GM21447 (cell line): ENCODE measurements around the gene IL17RB.

Source experiments
- ATAC-seq: cut with Tn5 transposase; IDR thresholded peaks from one replicate; pipeline ENCODE4 v1.9.1; 2021; ENCODE audit not compliant: unreplicated experiment

The IL17RB gene

DNA sequence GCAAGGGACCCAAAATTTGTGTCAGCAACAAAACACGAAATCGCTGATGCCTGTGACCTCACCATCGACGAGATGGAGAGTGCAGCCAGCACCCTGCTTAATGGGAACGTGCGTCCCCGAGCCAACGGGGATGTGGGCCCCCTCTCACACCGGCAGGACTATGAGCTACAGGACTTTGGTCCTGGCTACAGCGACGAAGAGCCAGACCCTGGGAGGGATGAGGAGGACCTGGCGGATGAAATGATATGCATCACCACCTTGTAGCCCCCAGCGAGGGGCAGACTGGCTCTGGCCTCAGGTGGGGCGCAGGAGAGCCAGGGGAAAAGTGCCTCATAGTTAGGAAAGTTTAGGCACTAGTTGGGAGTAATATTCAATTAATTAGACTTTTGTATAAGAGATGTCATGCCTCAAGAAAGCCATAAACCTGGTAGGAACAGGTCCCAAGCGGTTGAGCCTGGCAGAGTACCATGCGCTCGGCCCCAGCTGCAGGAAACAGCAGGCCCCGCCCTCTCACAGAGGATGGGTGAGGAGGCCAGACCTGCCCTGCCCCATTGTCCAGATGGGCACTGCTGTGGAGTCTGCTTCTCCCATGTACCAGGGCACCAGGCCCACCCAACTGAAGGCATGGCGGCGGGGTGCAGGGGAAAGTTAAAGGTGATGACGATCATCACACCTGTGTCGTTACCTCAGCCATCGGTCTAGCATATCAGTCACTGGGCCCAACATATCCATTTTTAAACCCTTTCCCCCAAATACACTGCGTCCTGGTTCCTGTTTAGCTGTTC, 35.0 kb upstream of the IL17RB start:
- no peak for ATAC-seq

DNA sequence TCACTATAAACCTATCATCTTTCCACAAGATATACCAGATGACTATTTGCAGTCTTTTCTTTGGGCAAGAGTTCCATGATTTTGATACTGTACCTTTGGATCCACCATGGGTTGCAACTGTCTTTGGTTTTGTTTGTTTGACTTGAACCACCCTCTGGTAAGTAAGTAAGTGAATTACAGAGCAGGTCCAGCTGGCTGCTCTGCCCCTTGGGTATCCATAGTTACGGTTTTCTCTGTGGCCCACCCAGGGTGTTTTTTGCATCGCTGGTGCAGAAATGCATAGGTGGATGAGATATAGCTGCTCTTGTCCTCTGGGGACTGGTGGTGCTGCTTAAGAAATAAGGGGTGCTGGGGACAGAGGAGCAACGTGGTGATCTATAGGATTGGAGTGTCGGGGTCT, 33.9 kb upstream of the IL17RB start:
- ATAC-seq, result no peak

DNA sequence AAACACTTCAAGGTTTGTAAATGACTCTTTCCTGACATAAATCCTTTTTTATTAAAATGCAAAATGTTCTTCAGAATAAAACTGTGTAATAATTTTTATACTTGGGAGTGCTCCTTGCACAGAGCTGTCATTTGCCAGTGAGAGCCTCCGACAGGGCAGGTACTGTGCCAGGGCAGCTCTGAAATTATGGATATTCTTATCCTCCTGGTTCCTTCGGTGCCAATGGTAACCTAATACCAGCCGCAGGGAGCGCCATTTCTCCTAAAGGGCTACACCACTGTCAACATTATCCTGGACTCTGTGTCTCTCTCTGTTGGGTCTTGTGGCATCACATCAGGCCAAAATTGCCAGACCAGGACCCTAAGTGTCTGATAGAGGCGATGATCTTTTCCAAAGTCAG, 33.1 kb upstream of the IL17RB start:
- ATAC-seq, result no peak

- ATAC-seq, result no peak
Measured at GRCh38 chr3:53813876-53814275, 32.5 kb upstream of the IL17RB start.

DNA sequence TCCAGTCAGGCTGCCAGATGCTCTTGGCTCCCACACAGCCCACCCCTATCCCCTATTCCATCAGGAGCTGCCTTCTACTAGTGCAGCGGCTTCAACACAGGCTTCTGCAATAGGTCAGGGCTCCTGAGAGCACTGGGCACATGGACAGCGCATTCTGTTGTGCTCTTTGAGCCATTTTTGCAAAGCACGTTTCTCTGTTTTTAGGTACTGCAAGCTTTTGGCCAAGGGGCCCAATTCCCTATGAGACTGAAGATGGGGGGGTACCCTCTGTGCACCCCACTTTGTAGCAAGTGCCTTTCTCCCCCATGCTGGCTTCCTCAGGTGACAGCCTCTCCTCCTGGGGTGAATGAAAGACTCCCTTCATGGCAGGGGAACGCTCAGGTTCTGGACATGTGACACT, 31.3 kb upstream of the IL17RB start:
- ATAC-seq, result no peak

- no peak for ATAC-seq
Measured at GRCh38 chr3:53815651-53816050, 30.7 kb upstream of the IL17RB start.

DNA sequence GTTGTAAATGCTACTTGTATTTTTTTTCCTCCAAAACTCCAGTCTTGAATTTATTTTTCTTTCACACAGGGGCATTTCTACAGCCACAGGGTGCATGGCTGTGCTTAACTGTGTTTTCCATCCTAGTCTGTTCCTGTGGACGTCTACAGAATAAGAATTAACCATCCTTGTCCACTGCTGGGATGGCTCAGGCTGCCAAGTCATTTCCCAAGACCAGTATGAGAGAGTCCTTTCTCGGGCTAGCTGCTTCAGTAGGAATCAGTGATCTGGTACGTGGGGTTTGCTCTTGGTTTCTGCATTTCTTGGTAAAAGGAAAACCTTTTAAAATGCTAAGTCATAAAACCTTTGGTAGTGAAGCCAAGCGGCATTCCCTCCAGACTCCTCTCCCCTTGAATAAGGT, 29.9 kb upstream of the IL17RB start:
- no peak for ATAC-seq

- ATAC-seq, result no peak
Measured at GRCh38 chr3:53817211-53817610, 29.2 kb upstream of the IL17RB start.

- ATAC-seq, result no peak
Measured at GRCh38 chr3:53817809-53818208, 28.6 kb upstream of the IL17RB start.

DNA sequence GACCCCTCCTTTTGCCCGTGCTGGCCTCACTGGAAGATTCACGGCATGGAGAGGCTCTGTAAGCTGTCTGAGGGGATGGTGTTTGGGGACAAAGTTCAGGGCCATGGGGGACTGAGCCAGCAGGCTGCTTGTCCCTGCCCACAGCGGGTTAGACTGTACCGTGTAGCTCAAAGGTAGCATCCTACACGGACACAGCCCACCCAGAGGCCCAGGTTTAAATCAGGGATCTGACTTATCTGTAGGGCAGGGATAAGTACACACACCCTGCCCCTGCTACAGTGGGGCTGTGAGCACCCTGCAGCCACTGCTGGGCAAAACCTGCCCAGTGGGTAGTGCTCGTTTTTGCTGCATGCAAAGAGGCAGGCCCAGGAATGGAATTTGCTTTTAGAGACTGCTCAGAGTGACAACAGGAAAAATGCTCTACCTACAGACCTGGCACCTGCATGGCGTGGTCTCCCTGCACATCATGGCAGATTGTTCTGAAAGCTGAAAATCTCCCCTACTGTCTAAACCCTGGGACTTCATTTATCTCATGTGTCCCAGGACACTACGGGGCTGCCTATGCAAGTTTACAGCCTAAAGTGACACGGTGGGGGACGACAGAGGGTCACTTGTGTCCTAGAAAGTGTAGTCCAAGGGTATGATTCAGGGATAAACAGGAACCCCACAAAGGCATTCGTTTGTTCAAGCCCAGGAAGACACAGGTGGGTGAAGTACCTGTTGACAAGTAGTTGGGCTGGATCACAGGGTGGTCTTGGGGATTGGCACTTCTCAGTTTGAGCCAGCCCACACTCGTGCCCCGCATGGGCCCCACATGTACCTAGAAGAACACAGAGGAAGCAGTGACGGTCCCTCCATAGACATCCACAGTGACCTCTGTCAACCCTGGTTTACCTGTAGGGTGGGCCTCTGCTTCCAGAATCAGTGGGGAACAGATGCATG, 27.9 kb upstream of the IL17RB start:
- no peak for ATAC-seq

GRCh38 chr3:53819163-53819868, 27.1 kb upstream of the IL17RB start:
- no peak for ATAC-seq

GRCh38 chr3:53820084-53820483, 26.3 kb upstream of the IL17RB start:
- ATAC-seq, result no peak

GRCh38 chr3:53820756-53821580, 25.4 kb upstream of the IL17RB start:
- ATAC-seq, result no peak

- no peak for ATAC-seq
Measured at GRCh38 chr3:53821631-53822121, 24.7 kb upstream of the IL17RB start.

GRCh38 chr3:53822331-53822741, 24.0 kb upstream of the IL17RB start:
- ATAC-seq, result no peak

DNA sequence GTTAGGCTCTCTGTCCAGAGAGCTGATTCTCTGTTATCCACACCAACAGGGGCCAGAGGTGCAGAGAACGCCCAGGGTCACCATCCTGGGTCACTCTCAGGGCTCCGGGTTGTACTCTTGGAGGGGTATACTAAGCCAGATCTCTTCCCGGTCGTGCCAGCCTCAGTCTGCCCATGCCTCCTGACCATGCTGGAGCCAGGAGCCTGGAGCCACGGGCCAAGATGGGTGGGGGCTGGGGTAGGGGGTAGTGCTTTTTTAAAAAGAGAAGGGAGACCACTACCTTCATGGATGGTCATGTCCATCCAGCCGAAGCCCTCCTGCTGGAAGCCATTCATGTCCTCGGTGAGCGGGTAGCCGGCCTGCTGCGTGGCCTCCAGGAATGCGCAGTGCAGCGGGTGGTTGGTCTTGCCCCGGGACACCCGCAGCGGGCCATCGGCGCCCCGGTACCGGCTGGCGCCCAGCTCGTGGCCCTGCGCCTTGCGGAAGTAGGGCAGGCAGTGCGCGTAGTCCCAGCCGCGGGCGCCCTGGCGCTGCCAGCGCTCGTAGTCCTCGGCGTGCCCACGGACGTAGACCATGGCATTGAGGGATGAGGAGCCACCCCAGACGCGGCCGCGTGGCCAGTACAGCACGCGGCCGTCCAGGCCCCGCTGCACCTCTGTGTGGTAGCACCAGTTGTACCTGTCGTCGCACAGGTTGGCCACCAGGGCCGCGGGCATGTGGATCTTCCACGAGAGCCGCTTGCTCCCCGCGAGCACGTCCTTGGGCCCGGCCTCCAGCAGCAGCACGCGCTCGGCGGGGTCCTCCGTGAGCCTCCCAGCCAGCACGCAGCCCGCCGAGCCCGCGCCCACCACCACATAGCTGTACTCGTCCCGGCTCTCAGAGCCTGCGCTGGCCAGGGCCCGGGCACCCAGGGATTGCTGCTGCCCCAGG, 23.1 kb upstream of the IL17RB start:
- no peak for ATAC-seq

GRCh38 chr3:53823956-53824657, 22.3 kb upstream of the IL17RB start:
- no peak for ATAC-seq

DNA sequence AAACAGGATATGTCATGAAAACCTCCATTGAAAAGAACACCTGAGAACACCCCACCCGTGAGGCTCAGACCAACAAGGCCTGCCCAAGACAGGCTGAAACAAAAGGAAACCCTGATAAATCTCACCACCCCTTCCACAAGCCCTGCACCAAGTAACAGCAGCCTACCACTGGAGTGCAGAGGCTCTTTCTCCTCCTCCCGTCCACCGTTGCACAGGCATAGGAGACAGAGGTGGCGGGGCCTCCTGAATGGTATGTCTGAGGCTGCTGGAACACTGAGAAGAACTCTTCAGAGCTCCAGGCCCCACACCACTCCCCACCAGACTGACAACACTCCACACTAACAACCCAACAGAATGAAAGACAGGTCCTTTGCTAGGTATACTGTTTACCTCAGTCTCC, 21.6 kb upstream of the IL17RB start:
- no peak for ATAC-seq

DNA sequence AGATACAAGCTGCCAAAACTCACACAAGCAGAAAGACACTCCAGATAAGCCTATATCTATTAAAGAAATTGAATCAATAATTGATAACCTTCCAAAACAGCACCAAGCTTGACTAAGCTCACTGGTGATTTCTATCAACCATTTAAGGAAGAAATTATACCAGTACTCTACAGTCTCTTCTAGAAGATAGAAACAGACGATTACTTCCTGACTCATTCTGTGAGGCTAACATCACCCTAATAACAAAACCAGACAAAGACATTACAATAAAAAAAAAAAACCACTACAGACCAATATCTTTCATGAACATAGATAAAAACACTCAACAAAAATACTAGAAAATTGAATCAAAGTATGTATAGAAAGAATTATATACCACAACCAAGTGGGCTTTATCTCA, 20.3 kb upstream of the IL17RB start:
- ATAC-seq, result no peak
